OCI-LY1 (cell line): ENCODE results near the gene OLFM1.

Experiments used
- CTCF ChIP-seq: fragments of 200-600 bp; sonication (generic), shearing (Covaris generic); IDR thresholded peaks from 2 replicates; pipeline ENCODE4 v1.5.1; 2017; ENCODE audit warnings: mild to moderate bottlenecking, antibody characterized with exemption, low read length, moderate library complexity, mixed read lengths
- EZH2 ChIP-seq: fragments of 200-600 bp; sonication (generic), shearing (Covaris generic); IDR thresholded peaks from 2 replicates; pipeline ENCODE4 v1.8.0; 2017; ENCODE audit warnings: borderline replicate concordance, mixed run types, mild to moderate bottlenecking, antibody characterized with exemption, low read length, moderate library complexity, mixed read lengths

- TF ChIP-seq CTCF (no peak), EZH2 (no peak)
Measured at GRCh38 chr9:135100241-135100681, 12.8 kb downstream of the OLFM1 start.
